ENCODE results near the gene PPT2.

PPT2 gene

GRCh38 chr6:32212076-32212760 lies 58.3 kb downstream of the PPT2 start:
- DNase-seq, result no peak

Data from inflammatory macrophage (primary cell).